Lung (tissue), 12 donors: ENCODE data around the gene C3orf22. TPM values are rescaled to one million over a fixed set of nuclear protein-coding genes. Genes with fewer than 3 reads are reported as not detected.

Experiments used
- ATAC-seq: fragments of 200-7000 bp; cut with Tn5 transposase; one replicate; pipeline ENCODE4 v1.9.1; 2020; ENCODE audit warnings: moderate number of reproducible peaks; ENCODE audit not compliant: insufficient read depth, low FRiP score
- DNase-seq, 3 donors: peaks; one replicate each; pipeline ENCODE4 v3.0.0-alpha.2; 2013 to 2017
- H3K27ac ChIP-seq, 2 donors: one replicate each; pipeline ENCODE4 v1.5.1; 2013; ENCODE audit warnings: mild to moderate bottlenecking in 2 of 2, moderate library complexity in 2 of 2, control low read depth in 1 of 2, inconsistent platforms in 1 of 2, low read depth in 1 of 2, low read length in 1 of 2
- H3K27me3 ChIP-seq, 3 donors: one replicate each; pipeline ENCODE4 v1.5.1; 2013; ENCODE audit warnings: low read length in 2 of 3; ENCODE audit not compliant: control insufficient read depth in 3 of 3, insufficient read depth in 3 of 3
- H3K36me3 ChIP-seq, 4 donors: one replicate each; pipeline ENCODE4 v1.5.1; 2013; ENCODE audit warnings: low read length in 4 of 4, mild to moderate bottlenecking in 1 of 4, moderate library complexity in 1 of 4; ENCODE audit not compliant: control insufficient read depth in 4 of 4, insufficient read depth in 4 of 4
- H3K4me1 ChIP-seq, 5 donors: one replicate each; pipeline ENCODE4 v1.5.1; 2013; ENCODE audit warnings: low read length in 5 of 5, mild to moderate bottlenecking in 2 of 5, moderate library complexity in 1 of 5; ENCODE audit not compliant: control insufficient read depth in 5 of 5, insufficient read depth in 5 of 5
- H3K4me3 ChIP-seq: one replicate; pipeline ENCODE4 v1.5.1; 2013; ENCODE audit warnings: mild to moderate bottlenecking, control low read depth, moderate library complexity
- H3K9ac ChIP-seq, 2 donors: one replicate each; pipeline ENCODE4 v1.5.1; 2013; ENCODE audit warnings: low read length in 2 of 2, control low read depth in 1 of 2; ENCODE audit not compliant: insufficient read depth in 1 of 2
- H3K9me3 ChIP-seq, 4 donors: one replicate each; pipeline ENCODE4 v1.5.1; 2013; ENCODE audit warnings: low read length in 3 of 4, mild to moderate bottlenecking in 1 of 4, moderate library complexity in 1 of 4; ENCODE audit not compliant: control insufficient read depth in 4 of 4, insufficient read depth in 3 of 4
- WGBS, 2 donors: extraction: QIAGEN DNeasy Blood & Tissue Kit; methylation state at CpG; one replicate each; pipeline ENCODE4 v1.1.7; 2013; 5-methylcytosine and 5-hydroxymethylcytosine counted together
- polyA plus RNA-seq, 2 donors: library from polyadenylated mRNA; stranded (reverse); fragments of 200-250 nt; gene quantifications; one replicate each; pipeline ENCODE4 v1.2.1, GENCODE V29; 2013
- total RNA-seq, 2 donors: library from RNA; depleted of rRNA in 1 of 2; stranded (reverse); fragments of >200 nt in 1 of 2; gene quantifications; one replicate each; pipeline ENCODE4 v1.2.1, GENCODE V29; 2014 to 2021
- TF ChIP-seq, protein P1 (sequence below): IDR thresholded peaks from 2 replicates; pipeline ENCODE4 v1.5.1; 2012; ENCODE audit warnings: mild to moderate bottlenecking; ENCODE audit errors: control extremely low read depth, extremely low read depth
- donor health status: control.
- donor health status: control.
- donor health status: Bipolar disorder and iron deficiency.
- donor health status: healthy.
- donor health status: DM: yes; HTN: yes; CAD: no.

Gene C3orf22
- total and polyA plus RNA-seq, 4 donors, result 0.28 TPM; not detected in 3

GRCh38 chr3:126527006-126527405 lies 31.7 kb downstream of the C3orf22 start:
- no peak for ATAC-seq
- Histone ChIP-seq H3K9ac (no peak overlapping the region), H3K36me3 (no peaks in the 10 kb centered on the region), H3K27ac (no peak overlapping the region), H3K4me1 (peaks cover 0 to 6% (median 0%) of the 10 kb centered on the region in 5 donors), H3K9me3 (no peaks in the 10 kb centered on the region), H3K4me3 (no peak overlapping the region), H3K27me3 (peaks cover 0 to 30% (median 12%) of the 10 kb centered on the region in 3 donors)
- TF ChIP-seq, protein P1, sequence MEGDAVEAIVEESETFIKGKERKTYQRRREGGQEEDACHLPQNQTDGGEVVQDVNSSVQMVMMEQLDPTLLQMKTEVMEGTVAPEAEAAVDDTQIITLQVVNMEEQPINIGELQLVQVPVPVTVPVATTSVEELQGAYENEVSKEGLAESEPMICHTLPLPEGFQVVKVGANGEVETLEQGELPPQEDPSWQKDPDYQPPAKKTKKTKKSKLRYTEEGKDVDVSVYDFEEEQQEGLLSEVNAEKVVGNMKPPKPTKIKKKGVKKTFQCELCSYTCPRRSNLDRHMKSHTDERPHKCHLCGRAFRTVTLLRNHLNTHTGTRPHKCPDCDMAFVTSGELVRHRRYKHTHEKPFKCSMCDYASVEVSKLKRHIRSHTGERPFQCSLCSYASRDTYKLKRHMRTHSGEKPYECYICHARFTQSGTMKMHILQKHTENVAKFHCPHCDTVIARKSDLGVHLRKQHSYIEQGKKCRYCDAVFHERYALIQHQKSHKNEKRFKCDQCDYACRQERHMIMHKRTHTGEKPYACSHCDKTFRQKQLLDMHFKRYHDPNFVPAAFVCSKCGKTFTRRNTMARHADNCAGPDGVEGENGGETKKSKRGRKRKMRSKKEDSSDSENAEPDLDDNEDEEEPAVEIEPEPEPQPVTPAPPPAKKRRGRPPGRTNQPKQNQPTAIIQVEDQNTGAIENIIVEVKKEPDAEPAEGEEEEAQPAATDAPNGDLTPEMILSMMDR, result no peak
- DNase-seq, result no peak
- whole genome bisulfite sequencing, 2 donors, result 86 to 91% methylated on average over 7 of the region's 7 CpGs

GRCh38 chr3:126526668-126527005 lies 32.1 kb downstream of the C3orf22 start:
- H3K27ac ChIP-seq, result no peak overlapping the region
- H3K4me1 ChIP-seq, result peaks cover 0 to 6% (median 0%) of the 10 kb centered on the region in 5 donors
- 82 to 84% methylated on average over 7 of the region's 7 CpGs for WGBS, 2 donors
- H3K36me3 ChIP-seq, result no peaks in the 10 kb centered on the region
- TF ChIP-seq, protein P1, result no peak
- H3K27me3 ChIP-seq, result peaks cover 0 to 26% (median 12%) of the 10 kb centered on the region in 3 donors
- DNase-seq, result no peak
- no peaks in the 10 kb centered on the region for H3K9me3 ChIP-seq
- no peak for ATAC-seq
- no peak overlapping the region for H3K4me3 ChIP-seq
- H3K9ac ChIP-seq, result no peak overlapping the region

- Histone ChIP-seq H3K36me3 (no peaks in the 10 kb centered on the region), H3K4me1 (peaks cover 0 to 6% (median 0%) of the 10 kb centered on the region in 5 donors), H3K9ac (no peak overlapping the region), H3K27me3 (peaks cover 0 to 24% (median 12%) of the 10 kb centered on the region in 3 donors), H3K27ac (no peak overlapping the region), H3K4me3 (no peak overlapping the region), H3K9me3 (no peaks in the 10 kb centered on the region)
- 91 to 93% methylated on average over 8 of the region's 8 CpGs for WGBS, 2 donors
- no peak for ATAC-seq
- TF ChIP-seq, protein P1, result no peak
- no peak for DNase-seq
Measured at GRCh38 chr3:126525853-126526667, 32.7 kb downstream of the C3orf22 start.
